Hematopoietic multipotent progenitor cell (in vitro differentiated cells): ENCODE data around the gene EFTUD2. TPM values are rescaled to one million over a fixed set of nuclear protein-coding genes. Genes with fewer than 3 reads are reported as not detected.

Experiments used
- DNase-seq, 3 donors: peaks; one replicate each; pipeline ENCODE4 v3.0.0-alpha.2; 2011 to 2015; ENCODE audit warnings: low read depth in 2 of 3, low spot score in 2 of 3
- total RNA-seq: library from RNA; depleted of rRNA; stranded (reverse); fragments of >200 nt; gene quantifications from one replicate; pipeline ENCODE4 v1.2.3, GENCODE V29; 2012

Gene EFTUD2
- total RNA-seq, 1 donor = 121 TPM

- peak in 2 of 3 donors; percentile 46 to 62 for DNase-seq
These were observed 12.1 kb upstream of the EFTUD2 start for GRCh38 chr17:44911133-44912001.

GRCh38 chr17:44910231-44911106, 11.2 kb upstream of the EFTUD2 start:
- no peak for DNase-seq

GRCh38 chr17:44909681-44910144, 10.5 kb upstream of the EFTUD2 start:
- no peak for DNase-seq

GRCh38 chr17:44908761-44909326, 9.6 kb upstream of the EFTUD2 start:
- DNase-seq = no peak

GRCh38 chr17:44907729-44908470, 8.7 kb upstream of the EFTUD2 start:
- DNase-seq = no peak

GRCh38 chr17:44906763-44907728, 7.8 kb upstream of the EFTUD2 start:
- no peak for DNase-seq

- DNase-seq = no peak
These were observed 6.9 kb upstream of the EFTUD2 start for GRCh38 chr17:44906010-44906646.

GRCh38 chr17:44905006-44906000, 6.1 kb upstream of the EFTUD2 start:
- no peak for DNase-seq

GRCh38 chr17:44904001-44904984, 5.0 kb upstream of the EFTUD2 start:
- no peak for DNase-seq

- DNase-seq = no peak
These were observed 3.9 kb upstream of the EFTUD2 start for GRCh38 chr17:44903012-44903685.

GRCh38 chr17:44902135-44902760, 3.0 kb upstream of the EFTUD2 start:
- no peak for DNase-seq

- no peak for DNase-seq
These were observed 2.2 kb upstream of the EFTUD2 start for GRCh38 chr17:44901411-44901921.

- no peak for DNase-seq
These were observed 1.6 kb upstream of the EFTUD2 start for GRCh38 chr17:44900894-44901293.

- peak in 1 of 3 donors; percentile 74 for DNase-seq
These were observed 524 bp downstream of the EFTUD2 start for GRCh38 chr17:44898768-44899073.

- no peak for DNase-seq
These were observed 4.6 kb downstream of the EFTUD2 start for GRCh38 chr17:44894642-44895041.
